Endothelial cell of umbilical vein (primary cell): ENCODE data around the gene ERBB4. TPM values are rescaled to one million over a fixed set of nuclear protein-coding genes. Genes with fewer than 3 reads are reported as not detected.

ENCODE experiments used
- BruUV-seq: library from RNA; stranded (reverse); fragments of 400-500 nt; replicated peaks from 2 replicates; lab custom pipeline; 2021; lab: Mats Ljungman, UMichigan
- CTCF ChIA-PET: fragments of 300-600, 350-600 bp; sonication (Branson Sonifier 250); formaldehyde crosslinking; loops from one replicate; lab custom pipeline; 2021; ENCODE audit warnings: antibody characterized with exemption, inconsistent platforms; lab: Charles Lee
- POLR2A ChIA-PET: fragments of 300-600, 350-600 bp; sonication (Branson Sonifier 250); formaldehyde crosslinking; loops from one replicate; lab custom pipeline; 2021; ENCODE audit warnings: antibody characterized with exemption, inconsistent platforms; lab: Charles Lee
- DNase-seq: peaks from one replicate; pipeline ENCODE4 v3.0.0-alpha.2; 2011; ENCODE audit warnings: low read depth, low spot score
- FAIRE-seq: peaks from 2 replicates; lab custom pipeline; 2011; peaks lifted over from hg19 to GRCh38; lab: Jason Lieb, UNC
- H2AFZ ChIP-seq: 2 replicates; pipeline ENCODE4 v1.6.0; 2012; ENCODE audit warnings: low read depth, low read length, control low read depth, inconsistent platforms
- H3K27ac ChIP-seq: 2 replicates; pipeline ENCODE4 v1.5.1; 2011; ENCODE audit warnings: low read depth, mild to moderate bottlenecking, control low read depth, low read length, moderate library complexity; ENCODE audit not compliant: insufficient read depth
- H3K27me3 ChIP-seq, 2 experiments: 2 replicates each; pipeline versions ENCODE4 v1.6.0 to v1.6.1; 2011; ENCODE audit warnings: low read length in 2 of 2, mixed read lengths in 1 of 2; ENCODE audit not compliant: control insufficient read depth in 2 of 2, insufficient read depth in 2 of 2
- H3K36me3 ChIP-seq, 2 experiments: 2 replicates in 1 of 2; 3 replicates in 1 of 2; pipeline ENCODE4 v1.5.1; 2011; ENCODE audit warnings: low read length in 2 of 2, mild to moderate bottlenecking in 1 of 2, moderate library complexity in 1 of 2; ENCODE audit not compliant: control insufficient read depth in 2 of 2, insufficient read depth in 2 of 2; ENCODE audit errors: extremely low read depth in 1 of 2
- H3K4me1 ChIP-seq: 3 replicates; pipeline ENCODE4 v1.5.1; 2011; ENCODE audit warnings: mild to moderate bottlenecking, low read length; ENCODE audit not compliant: control insufficient read depth, insufficient read depth; ENCODE audit errors: extremely low read depth
- H3K4me2 ChIP-seq: 2 replicates; pipeline ENCODE4 v1.6.1; 2011; ENCODE audit warnings: low read length, control low read depth, mixed read lengths; ENCODE audit not compliant: insufficient read depth
- H3K4me3 ChIP-seq, 3 experiments: fragments of 200-600 bp in 1 of 3; sonication (generic), shearing (Covaris generic) in 1 of 3; replicated peaks in 1 of 3; 2 replicates each; pipeline ENCODE4 v1.5.1; 2011 to 2016; ENCODE audit warnings: control low read depth in 3 of 3, low read length in 3 of 3, mild to moderate bottlenecking in 2 of 3, inconsistent platforms in 1 of 3, low read depth in 1 of 3, moderate library complexity in 1 of 3; ENCODE audit not compliant: insufficient read depth in 1 of 3
- H3K79me2 ChIP-seq: 2 replicates; pipeline ENCODE4 v1.6.0; 2012; ENCODE audit warnings: low read length, inconsistent platforms; ENCODE audit not compliant: control insufficient read depth, insufficient read depth
- H3K9ac ChIP-seq: replicated peaks from 2 replicates; pipeline ENCODE3; 2011; ENCODE audit warnings: low read length, control low read depth; ENCODE audit not compliant: insufficient read depth; ENCODE audit errors: extremely low read depth
- H3K9me1 ChIP-seq: replicated peaks from 3 replicates; pipeline ENCODE4 v1.6.0; 2011; ENCODE audit warnings: mild to moderate bottlenecking, low read length; ENCODE audit not compliant: control insufficient read depth, insufficient read depth; ENCODE audit errors: extremely low read depth
- H3K9me3 ChIP-seq: replicated peaks from 2 replicates; pipeline ENCODE4 v1.5.1; 2012; ENCODE audit warnings: low read length, inconsistent platforms; ENCODE audit not compliant: control insufficient read depth, insufficient read depth
- H4K20me1 ChIP-seq: replicated peaks from 2 replicates; pipeline ENCODE3; 2011; ENCODE audit warnings: mild to moderate bottlenecking, low read length; ENCODE audit not compliant: control insufficient read depth, insufficient read depth; ENCODE audit errors: extremely low read depth
- CTCF ChIP-seq, 2 donors: IDR thresholded peaks; 1 replicate in 1 of 2; 2 replicates in 1 of 2; pipeline ENCODE4 v1.5.1; 2011; ENCODE audit warnings: low read length in 2 of 2, mild to moderate bottlenecking in 2 of 2, moderate library complexity in 2 of 2, control low read depth in 1 of 2, inconsistent platforms in 1 of 2, low read depth in 1 of 2; ENCODE audit not compliant: insufficient read depth in 1 of 2; ENCODE audit errors: extremely low read depth in 1 of 2
- EZH2 ChIP-seq: IDR thresholded peaks from 2 replicates; pipeline ENCODE4 v1.6.1; 2012; ENCODE audit warnings: borderline replicate concordance, low read depth, mild to moderate bottlenecking, moderate library complexity, low read length, inconsistent platforms; ENCODE audit not compliant: severe bottlenecking
- FOS ChIP-seq: IDR thresholded peaks from 2 replicates; pipeline ENCODE4 v1.6.1; 2011; ENCODE audit warnings: mild to moderate bottlenecking, low read length, moderate library complexity, borderline replicate concordance; ENCODE audit not compliant: insufficient read depth
- GATA2 ChIP-seq: IDR thresholded peaks from 2 replicates; pipeline ENCODE4 v1.7.0; 2011; ENCODE audit warnings: low read depth, mild to moderate bottlenecking, moderate library complexity, mixed read lengths, low read length; ENCODE audit not compliant: insufficient read length, insufficient read depth
- JUN ChIP-seq: IDR thresholded peaks from 2 replicates; pipeline ENCODE4 v1.6.1; 2011; ENCODE audit warnings: borderline replicate concordance, low read depth; ENCODE audit not compliant: insufficient read length, insufficient read depth
- MAX ChIP-seq: IDR thresholded peaks from 2 replicates; pipeline ENCODE4 v1.6.1; 2011; ENCODE audit not compliant: insufficient read depth, insufficient read length
- MYC ChIP-seq: IDR thresholded peaks from one replicate; pipeline ENCODE4 v1.6.1; 2011; ENCODE audit warnings: mild to moderate bottlenecking, low read depth, low read length
- POLR2A ChIP-seq: IDR thresholded peaks from 2 replicates; pipeline ENCODE4 v1.6.1; 2012; ENCODE audit warnings: low read depth, mild to moderate bottlenecking, control low read depth, low read length
- POLR2AphosphoS5 ChIP-seq: IDR thresholded peaks from 2 replicates; pipeline ENCODE4 v1.6.1; 2012; ENCODE audit warnings: low read depth, mild to moderate bottlenecking, control low read depth, low read length, moderate library complexity; ENCODE audit not compliant: insufficient read depth
- dilution Hi-C: fragments of 300-500 bp; cut with MboI; formaldehyde crosslinking; loops from one replicate; pipeline ENCODE4 v1.15.0; 2019; ENCODE audit warnings: low sequenced_read_pairs; ENCODE audit not compliant: extremely low pct_ligation_motif_present
- intact Hi-C: fragments of 100-400 bp; cut with micrococcal nuclease; formaldehyde crosslinking; loops from one replicate; pipeline ENCODE4 v1.10.0; 2022
- polyA plus RNA-seq, 4 experiments: library from polyadenylated mRNA; depleted of rRNA in 3 of 4; stranded (reverse) in 3 of 4; unstranded in 1 of 4; fragments of >200 nt; gene quantifications; 2 replicates each; pipeline versions ENCODE4 v1.2.1 to v1.2.3, GENCODE V29; 2011 to 2012; ENCODE audit warnings: missing spikeins in 1 of 4
- total RNA-seq: library from RNA; stranded (reverse); gene quantifications from 2 replicates; pipeline ENCODE4 v1.2.3, GENCODE V29; 2021

Gene ERBB4
- total and polyA plus RNA-seq, 2 donors (not counting 3 experiments of a cell fraction or from before 2014, with no cell fraction given), result 0.01 to 0.27 TPM

GRCh38 chr2:212158081-212158480 is 380.5 kb downstream of the ERBB4 start:
- Histone ChIP-seq H3K27me3 (no peaks in the 10 kb centered on the region), H3K27ac (no peak overlapping the region), H3K9me3 (no peaks in the 10 kb centered on the region), H3K4me1 (no peaks in the 10 kb centered on the region), H3K9me1 (no peaks in the 10 kb centered on the region), H3K4me3 (no peak overlapping the region), H3K4me2 (no peak overlapping the region), H3K36me3 (no peaks in the 10 kb centered on the region), H3K79me2 (no peaks in the 10 kb centered on the region), H2AFZ (no peak overlapping the region), H3K9ac (no peak overlapping the region), H4K20me1 (no peaks in the 10 kb centered on the region)
- FAIRE-seq (no peak), DNase-seq (no peak)
- no peak for TF ChIP-seq POLR2AphosphoS5
- no peak for TF ChIP-seq POLR2A
- no peak for TF ChIP-seq JUN
- TF ChIP-seq FOS, result no peak
- TF ChIP-seq CTCF (IDR thresholded peaks at IDR 0.05; ENCODE audit: extremely low read depth in 1 of 2, insufficient read depth in 1 of 2, low read depth in 1 of 2, low read length in 2 of 2), result no peak
- TF ChIP-seq GATA2, result no peak
- no peak for TF ChIP-seq MYC
- TF ChIP-seq MAX, result no peak
- TF ChIP-seq EZH2, result no peak
- no TSS peak for BruUV-seq
- dilution Hi-C loops (no loop called here), intact Hi-C loops (no loop called here)
- CTCF ChIA-PET, result interaction anchor here (1.3 kb wide), 1 partner anchor 10 kb away, joined by 3 read pairs; no protein-coding TSS in a partner anchor
- POLR2A ChIA-PET, result no interaction called here
